PFSK-1 (cell line): ENCODE results near the gene DNAJC6.

ENCODE experiments used
- FOXP2 ChIP-seq: optimal IDR thresholded peaks from 2 replicates; pipeline ENCODE3; 2011; ENCODE audit warnings: borderline replicate concordance, control low read depth, inconsistent platforms; ENCODE audit not compliant: insufficient read depth; ENCODE audit errors: extremely low read length, extremely low read depth
- POLR2AphosphoS5 ChIP-seq: IDR thresholded peaks from 2 replicates; pipeline ENCODE4 v1.6.1; 2012; ENCODE audit warnings: low read depth, mild to moderate bottlenecking, control low read depth, low read length, moderate library complexity
- REST ChIP-seq, 2 experiments: IDR thresholded peaks; 2 replicates each; pipeline versions ENCODE4 v1.6.1 to v1.8.0; 2011 to 2012; ENCODE audit warnings: low read depth in 2 of 2, low read length in 2 of 2, control low read depth in 1 of 2, inconsistent platforms in 1 of 2, mild to moderate bottlenecking in 1 of 2, moderate library complexity in 1 of 2; ENCODE audit not compliant: insufficient read depth in 1 of 2
- SIN3A ChIP-seq: IDR thresholded peaks from 2 replicates; pipeline ENCODE4 v1.6.1; 2012; ENCODE audit warnings: mild to moderate bottlenecking, low read length, moderate library complexity, borderline replicate concordance; ENCODE audit not compliant: insufficient read depth
- TAF1 ChIP-seq: IDR thresholded peaks from 2 replicates; pipeline ENCODE4 v1.6.1; 2012; ENCODE audit warnings: low read length, control low read depth, borderline replicate concordance; ENCODE audit not compliant: insufficient read depth

- TF ChIP-seq SIN3A (no peak), REST (IDR thresholded peaks at IDR 0.05; ENCODE audit: insufficient read depth in 1 of 2, low read depth in 2 of 2, low read length in 2 of 2) (no peak), POLR2AphosphoS5 (no peak), TAF1 (no peak), FOXP2 (no peak)
Observed at GRCh38 chr1:65368403-65368802, 59.1 kb downstream of the DNAJC6 start.
